HepG2 (cell line): Measurements from ENCODE around the gene CDH1. TPM values are rescaled to one million over a fixed set of nuclear protein-coding genes. Genes with fewer than 3 reads are reported as not detected.

Experiments used
- ARHGAP35 ChIP-seq: sonication (generic); formaldehyde crosslinking; IDR thresholded peaks from 2 replicates; pipeline ENCODE4 v1.9.0; 2022; ENCODE audit warnings: mild to moderate bottlenecking, inconsistent platforms, moderate library complexity, missing genetic modification reagents, borderline replicate concordance
- ESRRA ChIP-seq: sonication (generic); formaldehyde crosslinking; IDR thresholded peaks from 2 replicates; pipeline ENCODE4 v1.5.1; 2020; ENCODE audit warnings: mild to moderate bottlenecking, low read depth, missing genetic modification reagents
- GLI4 ChIP-seq: sonication (generic); formaldehyde crosslinking; IDR thresholded peaks from 2 replicates; pipeline ENCODE4 v1.5.1; 2020; ENCODE audit warnings: missing genetic modification reagents, mild to moderate bottlenecking, moderate library complexity, borderline replicate concordance
- IKZF4 ChIP-seq: sonication (generic); formaldehyde crosslinking; IDR thresholded peaks from 2 replicates; pipeline ENCODE4 v1.5.1; 2020; ENCODE audit warnings: borderline replicate concordance, mild to moderate bottlenecking, low read depth, missing genetic modification reagents; ENCODE audit errors: not compliant biosample characterization
- ISL2 ChIP-seq: sonication (generic); formaldehyde crosslinking; IDR thresholded peaks from 2 replicates; pipeline ENCODE4 v1.5.0; 2020; ENCODE audit warnings: missing genetic modification reagents
- KDM2A ChIP-seq: sonication (generic); formaldehyde crosslinking; IDR thresholded peaks from 2 replicates; pipeline ENCODE4 v1.4.0; 2020; ENCODE audit warnings: low read depth, missing genetic modification reagents, borderline replicate concordance
- LCORL ChIP-seq, 2 experiments: fragments of 450-650 bp in 1 of 2; sonication (generic) in 1 of 2; formaldehyde crosslinking in 1 of 2; IDR thresholded peaks; 2 replicates each; pipeline versions ENCODE4 v1.5.0 to v1.6.1; 2017 to 2020; ENCODE audit warnings: antibody characterized with exemption in 1 of 2, missing genetic modification reagents in 1 of 2
- MLXIP ChIP-seq: sonication (generic); formaldehyde crosslinking; IDR thresholded peaks from 2 replicates; pipeline ENCODE4 v1.9.0; 2021; ENCODE audit warnings: missing genetic modification reagents, borderline replicate concordance
- SNAI1 ChIP-seq: sonication (generic); formaldehyde crosslinking; IDR thresholded peaks from 2 replicates; pipeline ENCODE4 v1.5.0; 2020; ENCODE audit warnings: mild to moderate bottlenecking, missing genetic modification reagents, borderline replicate concordance
- STAT5B ChIP-seq: sonication (generic); formaldehyde crosslinking; IDR thresholded peaks from 2 replicates; pipeline ENCODE4 v1.4.0; 2020; ENCODE audit warnings: missing genetic modification reagents
- ZBTB20 ChIP-seq: sonication (generic); formaldehyde crosslinking; IDR thresholded peaks from 2 replicates; pipeline ENCODE4 v1.8.1; 2023; ENCODE audit warnings: missing genetic modification reagents, low read depth, mild to moderate bottlenecking, borderline replicate concordance
- ZNF484 ChIP-seq: sonication (generic); formaldehyde crosslinking; IDR thresholded peaks from 2 replicates; pipeline ENCODE4 v1.5.1; 2020; ENCODE audit warnings: mild to moderate bottlenecking, low read depth, missing genetic modification reagents, borderline replicate concordance
- ZNF530 ChIP-seq: sonication (generic); formaldehyde crosslinking; IDR thresholded peaks from 2 replicates; pipeline ENCODE4 v1.5.0; 2020; ENCODE audit warnings: low read depth, mild to moderate bottlenecking, missing genetic modification reagents
- ZNF564 ChIP-seq: sonication (generic); formaldehyde crosslinking; IDR thresholded peaks from 2 replicates; pipeline ENCODE4 v1.8.1; 2023; ENCODE audit warnings: mild to moderate bottlenecking, missing genetic modification reagents
- ZNF609 ChIP-seq: sonication (generic); formaldehyde crosslinking; IDR thresholded peaks from 2 replicates; pipeline ENCODE4 v1.4.0; 2020; ENCODE audit warnings: mild to moderate bottlenecking, missing genetic modification reagents, borderline replicate concordance
- polyA plus RNA-seq, 8 experiments: library from polyadenylated mRNA; depleted of rRNA in 3 of 8; stranded (reverse) in 7 of 8; unstranded in 1 of 8; fragments of >200 nt; fragmentation: Illumina TruSeq in 4 of 8; extraction: Trizol in 4 of 8; gene quantifications; 2 replicates each; pipeline versions ENCODE4 v1.2.1 to v1.2.3, GENCODE V29; 2011 to 2016; ENCODE audit warnings: low read depth in 4 of 8, missing spikeins in 1 of 8, mixed read lengths in 1 of 8; ENCODE audit not compliant: insufficient read depth in 1 of 8
- total RNA-seq, 5 experiments: library from RNA; depleted of rRNA; stranded (reverse); fragments of >200 nt; fragmentation: Illumina TruSeq; extraction: Trizol; gene quantifications; 2 replicates each; pipeline ENCODE4 v1.2.3, GENCODE V29; 2016; ENCODE audit warnings: low read depth in 1 of 5

Gene CDH1
- total and polyA plus RNA-seq, 2 of the 13 experiments (the other 11 are each of a cell fraction or from before 2014, with no cell fraction given), result 0.95 to 9.8 TPM

GRCh38 chr16:68792465-68793324 is 55.6 kb downstream of the CDH1 start (continued):
- TF ChIP-seq ZNF609 (CRISPR knock-in tag) (peak; percentile 90), IKZF4 (CRISPR knock-in tag) (no peak), ARHGAP35 (CRISPR knock-in tag) (peak; percentile 74; the same call in 1 of the 2 replicates), SNAI1 (CRISPR knock-in tag) (no peak), ESRRA (peak; percentile 63), ZBTB20 (CRISPR knock-in tag) (peak; percentile 46; the same call in 1 of the 2 replicates), MLXIP (CRISPR knock-in tag) (peak; percentile 95), ZNF530 (CRISPR knock-in tag) (no peak), LCORL (IDR thresholded peaks at IDR 0.05) (no peak), LCORL (CRISPR knock-in tag; IDR thresholded peaks at IDR 0.05) (peak; percentile 80), ISL2 (peak; percentile 95), GLI4 (CRISPR knock-in tag) (no peak), KDM2A (no peak; the same call in 1 of the 2 replicates), ZNF564 (CRISPR knock-in tag) (peak; percentile 81; the same call in 1 of the 2 replicates), STAT5B (CRISPR knock-in tag) (peak; percentile 51; the same call in 1 of the 2 replicates), ZNF484 (CRISPR knock-in tag) (no peak)
